CD4-positive, alpha-beta T cell treated with Interferon gamma for 1 hour (primary cell): ENCODE measurements around the gene PUDP.

Experiments used
- DNase-seq: peaks from one replicate; pipeline ENCODE4 v3.0.0-alpha.2; 2020

Gene PUDP

DNA sequence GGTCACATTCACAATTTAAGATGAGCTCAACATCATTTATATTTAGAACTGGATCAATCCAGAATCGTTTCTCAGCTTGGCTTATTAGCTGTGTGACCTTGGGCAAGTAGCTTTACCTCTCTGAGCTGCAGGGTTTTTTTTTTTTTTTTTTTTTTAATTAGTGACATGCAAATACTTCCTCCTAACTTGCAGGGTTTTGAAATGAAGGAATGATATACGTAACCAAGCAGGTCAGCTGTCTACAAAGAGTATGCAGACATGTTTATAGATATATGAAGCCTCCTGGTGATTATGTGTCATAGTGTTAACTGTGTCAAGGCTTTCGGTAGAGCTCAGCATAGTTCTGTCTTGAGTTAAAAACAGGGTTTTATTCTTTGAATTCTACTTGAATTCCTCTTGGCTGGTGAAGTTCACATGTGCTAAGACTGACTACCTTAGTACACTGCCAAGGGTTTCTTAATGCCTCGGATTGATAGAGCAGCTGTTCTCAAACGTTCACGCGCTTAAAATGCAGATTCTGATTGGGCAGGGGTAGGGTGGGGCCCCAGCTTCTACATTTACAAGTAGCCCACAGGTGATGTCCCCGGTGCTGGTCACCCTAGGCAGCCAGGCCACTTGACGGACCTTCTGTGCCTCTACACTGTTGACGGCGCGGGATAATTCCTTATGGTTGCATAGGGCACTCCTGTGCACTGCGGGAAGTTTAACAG is 1.1 kb downstream of the PUDP start:
- peak; percentile 3 for DNase-seq

GRCh38 chrX:7146020-7146702 is 1.8 kb downstream of the PUDP start:
- no peak for DNase-seq

- no peak for DNase-seq
Measured at GRCh38 chrX:7145454-7145853, 2.5 kb downstream of the PUDP start.

DNA sequence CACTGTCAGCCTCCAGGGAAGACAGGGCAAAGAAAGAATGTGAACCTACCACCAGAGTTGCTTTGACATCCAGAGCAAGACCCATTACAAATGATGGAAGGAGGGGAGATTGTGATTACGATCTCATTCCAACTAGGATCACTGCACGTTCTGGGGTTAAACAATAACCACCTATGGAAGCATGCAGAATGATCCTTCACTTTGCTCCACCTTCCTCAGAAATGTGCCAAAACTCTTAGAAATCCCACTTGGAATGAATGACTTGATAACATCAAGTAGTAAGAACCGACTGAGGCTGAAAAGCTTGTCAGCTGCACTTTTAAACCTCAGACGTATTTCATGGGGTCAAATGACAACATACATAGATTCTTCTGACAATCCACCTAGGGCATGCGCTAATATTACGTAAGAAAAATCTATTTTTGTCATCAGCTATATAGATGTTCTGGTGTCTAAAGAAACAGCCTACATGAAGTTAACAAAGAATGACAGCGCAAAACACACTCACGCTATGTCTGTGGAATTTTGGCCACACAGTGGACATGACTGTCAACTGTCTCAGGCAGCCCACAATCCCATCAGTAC is 3.9 kb downstream of the PUDP start:
- DNase-seq = no peak

- DNase-seq = no peak
Measured at GRCh38 chrX:7143076-7143475, 4.9 kb downstream of the PUDP start.

DNA sequence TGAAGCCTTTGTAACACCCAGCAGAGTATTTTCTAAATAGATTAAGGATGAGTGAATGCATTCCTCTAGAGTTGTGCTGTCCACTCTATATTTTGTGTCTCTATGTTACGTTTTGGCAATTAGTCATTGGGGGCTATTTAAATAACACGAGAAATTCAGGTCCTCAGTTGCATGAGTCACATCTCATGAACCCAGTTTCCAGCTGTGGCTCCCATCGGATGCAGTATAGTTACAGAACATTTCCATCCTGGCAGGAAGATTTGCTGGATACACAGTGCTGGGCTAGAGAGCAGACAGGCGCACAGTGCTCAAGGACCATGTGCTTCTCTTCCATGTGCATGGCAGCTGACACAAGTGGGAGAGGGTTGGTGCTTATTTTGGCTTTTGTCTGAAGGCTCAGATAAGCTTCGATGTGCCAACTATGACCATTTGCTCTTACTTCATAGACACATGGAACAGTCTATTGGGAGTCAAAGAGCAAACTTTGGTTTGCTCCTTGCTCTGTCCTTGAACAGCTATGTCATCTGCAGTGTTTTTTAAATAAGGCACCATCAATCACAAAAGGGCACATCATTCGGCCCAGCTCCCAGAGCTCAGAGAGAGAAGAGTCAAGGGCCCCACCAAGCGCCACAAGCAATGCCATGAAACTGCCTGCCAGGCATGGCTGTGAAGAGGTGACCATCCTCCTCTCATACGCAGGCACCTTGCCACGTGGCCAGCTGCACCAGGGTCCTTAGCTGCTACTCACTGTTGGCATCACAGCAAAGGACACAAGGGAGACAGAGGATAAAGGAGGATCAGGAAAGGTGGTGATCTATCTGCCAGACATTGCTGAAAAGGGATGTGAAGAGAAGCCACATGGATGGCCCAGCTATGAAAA is 8.5 kb downstream of the PUDP start:
- DNase-seq = no peak

- DNase-seq = no peak
Measured at GRCh38 chrX:7134981-7135380, 13.0 kb downstream of the PUDP start.

DNA sequence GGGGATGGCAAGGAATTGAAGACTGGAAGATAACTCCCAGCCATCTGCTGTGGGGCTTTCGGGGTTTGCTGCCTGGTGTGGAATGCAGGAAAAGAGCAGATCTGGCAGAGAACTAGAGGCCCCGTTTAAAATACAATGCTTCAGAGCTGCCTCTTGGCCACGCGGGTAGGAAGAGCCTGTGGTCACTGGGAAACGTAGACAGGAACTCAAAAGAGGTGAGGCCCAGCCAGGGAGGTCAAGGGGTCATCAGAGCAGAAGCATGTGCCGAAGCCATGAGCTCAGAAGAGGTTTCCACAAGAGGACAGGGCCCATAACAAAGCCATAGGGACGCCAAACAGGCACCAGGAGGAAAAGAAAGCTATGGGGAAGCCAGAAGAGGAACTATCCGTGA is 14.9 kb downstream of the PUDP start:
- DNase-seq = no peak

DNA sequence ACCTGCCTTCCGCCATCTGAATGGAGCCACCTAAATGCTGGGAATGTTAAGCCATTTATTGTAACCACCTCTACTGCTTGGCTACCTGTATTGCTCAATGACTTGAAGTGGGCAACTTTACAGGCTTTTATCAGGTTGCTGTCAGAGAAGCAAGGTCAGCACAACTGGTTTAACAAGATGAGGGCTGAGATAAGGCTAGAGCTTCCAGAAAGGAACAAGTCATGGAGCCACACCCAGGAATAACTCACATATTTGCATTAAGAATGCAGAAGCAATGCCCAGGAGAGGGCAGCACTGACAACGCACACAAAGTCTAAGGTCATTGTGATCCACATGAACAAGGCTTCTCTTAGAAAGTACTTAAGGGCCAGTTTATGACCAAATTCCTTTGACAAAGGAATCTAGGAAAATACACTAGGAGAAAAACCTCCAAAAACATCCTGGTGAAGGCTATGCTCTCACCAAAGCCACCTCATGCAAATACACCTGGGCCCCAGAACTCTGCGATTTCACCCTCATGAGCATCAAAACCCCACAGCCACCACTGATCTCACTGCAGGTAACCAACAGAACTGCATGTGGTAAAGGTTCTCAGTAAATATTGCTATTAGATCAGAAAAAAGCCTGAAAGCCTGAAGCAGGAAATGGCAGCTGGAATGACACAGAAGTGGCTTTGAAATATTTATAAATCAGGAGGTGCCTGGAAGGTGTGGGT is 15.5 kb downstream of the PUDP start:
- peak; percentile 35 for DNase-seq

DNA sequence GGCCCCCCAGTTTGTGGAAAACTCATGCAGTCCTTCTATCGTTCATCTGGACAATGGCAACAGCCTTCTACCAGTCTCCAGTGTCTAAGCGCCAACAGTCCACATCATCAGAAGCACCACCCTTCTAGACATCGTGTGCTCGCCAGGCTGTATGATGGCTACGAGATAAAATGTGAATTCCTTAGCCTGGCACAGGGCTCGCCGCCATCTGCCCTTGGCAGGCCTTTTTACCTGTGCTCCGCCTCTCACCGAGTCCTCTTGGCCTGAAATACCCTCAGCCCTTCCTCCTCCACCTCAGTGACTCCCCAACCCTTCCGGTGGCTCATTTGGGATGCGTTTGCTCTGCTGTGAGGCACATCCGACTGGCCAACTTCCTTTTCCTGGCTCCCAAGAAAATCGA is 16.3 kb downstream of the PUDP start:
- no peak for DNase-seq

DNA sequence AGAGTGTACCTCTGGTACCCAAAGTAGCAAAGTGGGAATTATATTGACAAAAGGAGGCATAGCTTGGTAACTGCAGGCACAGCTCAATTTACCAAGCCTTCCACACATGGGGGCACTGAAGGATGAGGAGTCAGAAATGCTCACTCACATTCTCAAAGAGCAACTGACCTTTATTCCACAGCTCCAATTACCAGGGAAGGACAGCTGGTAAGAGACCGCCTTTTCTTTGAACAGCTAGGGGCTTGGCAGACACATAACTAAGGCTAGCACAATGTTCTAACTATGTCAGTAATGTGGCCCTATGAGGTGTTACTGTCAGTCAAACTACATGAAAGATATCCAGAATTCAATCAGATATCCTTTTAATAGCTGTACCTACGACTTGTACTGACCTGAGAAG is 20.9 kb downstream of the PUDP start:
- DNase-seq = no peak

DNA sequence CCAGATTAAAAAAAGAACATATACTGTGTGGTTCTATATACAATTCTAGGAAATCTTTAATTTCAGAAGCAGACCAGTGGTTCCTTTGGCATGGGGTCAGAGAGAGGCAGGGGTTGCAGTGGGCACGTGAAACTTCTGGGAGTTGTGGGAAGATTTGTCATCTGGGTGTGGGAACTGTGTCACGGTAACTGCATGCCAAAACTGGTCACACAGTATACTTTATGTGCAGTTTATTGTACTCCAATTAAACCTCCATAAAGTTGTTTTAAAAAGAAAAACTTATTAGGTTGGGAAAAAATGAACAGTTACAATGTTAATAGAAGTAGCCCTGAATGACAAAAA is 27.1 kb downstream of the PUDP start:
- DNase-seq = no peak

DNA sequence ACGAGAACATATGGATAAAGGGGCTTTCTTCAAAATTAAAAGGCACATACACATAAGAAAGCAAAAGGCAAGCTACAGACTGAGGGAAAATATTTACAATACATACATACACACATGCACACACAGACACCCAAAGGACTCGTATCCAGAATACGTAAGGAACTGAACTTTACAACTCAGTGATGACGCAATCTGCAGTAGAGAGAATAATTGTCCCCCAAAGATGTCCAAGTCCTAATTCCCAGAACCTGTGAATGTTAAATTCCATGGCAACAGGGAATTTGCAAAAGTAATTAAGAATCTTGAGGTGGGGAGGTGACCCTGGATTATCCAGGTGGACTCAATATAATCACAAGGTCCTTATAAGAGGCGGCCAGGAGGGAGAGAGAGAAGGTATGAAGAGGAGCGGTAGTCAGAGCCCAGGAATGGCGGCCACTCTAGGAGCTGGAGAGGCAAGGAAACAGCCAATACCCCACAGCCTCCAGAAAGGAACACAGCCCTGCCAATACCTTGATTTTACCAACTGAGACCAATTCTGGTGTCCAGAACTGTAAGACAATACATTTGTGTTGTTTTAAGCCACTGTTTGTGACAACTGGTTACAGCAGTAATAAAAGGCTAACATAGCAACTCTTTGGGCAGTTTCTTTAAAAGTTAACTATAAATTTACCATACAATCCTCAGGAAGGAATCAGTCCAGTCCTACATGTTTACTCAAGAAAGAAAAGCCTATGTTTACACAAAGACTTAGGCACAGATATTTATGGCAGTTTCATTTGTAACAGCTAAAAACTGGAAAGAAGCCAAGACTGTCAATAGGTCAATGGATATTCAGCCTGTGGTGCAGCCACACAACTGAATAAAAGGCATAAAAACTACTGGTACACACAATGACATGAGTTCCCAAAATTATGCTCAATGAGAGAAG is 27.7 kb downstream of the PUDP start:
- DNase-seq = no peak

DNA sequence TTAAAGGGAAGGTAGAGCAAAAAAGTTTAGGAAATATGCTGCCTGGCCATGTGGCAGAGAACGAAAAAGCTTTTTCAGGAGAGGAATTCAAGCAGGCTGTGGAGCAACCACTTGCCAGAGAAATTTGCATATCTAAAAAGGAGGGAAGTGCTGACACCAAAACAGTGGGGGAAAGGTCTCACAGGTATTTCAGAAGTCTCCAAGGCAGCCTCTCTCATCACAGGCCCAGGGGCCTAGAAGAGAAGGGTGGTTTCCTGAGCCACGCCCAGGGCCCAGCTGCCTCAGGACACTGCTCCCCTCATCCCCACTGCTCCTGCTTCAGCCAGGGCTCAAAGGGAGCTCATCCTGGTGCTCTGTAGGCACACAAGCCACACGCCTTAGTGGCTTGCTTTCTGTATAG is 30.4 kb downstream of the PUDP start:
- no peak for DNase-seq

DNA sequence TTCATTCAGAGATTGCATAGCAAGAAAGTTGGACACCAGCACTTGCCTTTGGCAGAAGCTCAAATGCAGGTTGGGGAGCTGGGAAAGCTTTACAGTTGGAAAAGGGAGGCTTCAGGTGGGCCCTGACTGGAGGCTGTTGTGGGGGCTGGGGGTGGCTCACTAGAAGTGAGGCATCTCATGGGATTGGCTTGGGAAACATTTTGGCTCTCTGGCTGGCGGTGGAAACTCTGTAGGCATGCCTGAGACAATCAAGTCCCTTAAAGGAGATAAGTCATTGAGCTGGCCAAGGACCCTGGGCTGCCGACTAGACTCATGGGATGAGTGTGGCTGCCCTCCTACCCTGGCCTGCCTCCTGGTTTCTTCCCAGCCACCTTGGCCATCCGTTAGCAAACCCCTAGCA is 31.9 kb downstream of the PUDP start:
- no peak for DNase-seq

DNA sequence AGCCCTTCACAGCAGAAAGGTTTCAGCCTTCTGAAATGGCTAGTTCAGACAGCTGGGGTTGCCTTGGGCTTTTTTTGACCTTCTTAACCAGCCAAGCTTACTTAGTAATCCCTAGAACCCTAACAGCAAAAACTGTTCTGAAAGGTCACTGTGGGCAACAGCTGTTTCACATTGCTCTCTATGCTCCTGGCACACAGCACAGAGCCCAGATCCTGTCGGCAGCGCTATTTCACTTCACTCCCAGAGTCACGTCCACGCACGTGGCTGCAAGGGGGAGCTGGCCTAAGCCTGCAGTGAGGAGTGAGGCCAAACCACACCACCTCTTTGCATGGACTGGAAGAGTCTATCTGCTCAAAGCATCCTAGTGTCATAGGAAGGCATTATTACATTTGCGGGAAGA is 32.4 kb downstream of the PUDP start:
- DNase-seq = no peak

- DNase-seq = no peak
Measured at GRCh38 chrX:7112071-7112470, 35.9 kb downstream of the PUDP start.

GRCh38 chrX:7111518-7111917 is 36.4 kb downstream of the PUDP start:
- no peak for DNase-seq

DNA sequence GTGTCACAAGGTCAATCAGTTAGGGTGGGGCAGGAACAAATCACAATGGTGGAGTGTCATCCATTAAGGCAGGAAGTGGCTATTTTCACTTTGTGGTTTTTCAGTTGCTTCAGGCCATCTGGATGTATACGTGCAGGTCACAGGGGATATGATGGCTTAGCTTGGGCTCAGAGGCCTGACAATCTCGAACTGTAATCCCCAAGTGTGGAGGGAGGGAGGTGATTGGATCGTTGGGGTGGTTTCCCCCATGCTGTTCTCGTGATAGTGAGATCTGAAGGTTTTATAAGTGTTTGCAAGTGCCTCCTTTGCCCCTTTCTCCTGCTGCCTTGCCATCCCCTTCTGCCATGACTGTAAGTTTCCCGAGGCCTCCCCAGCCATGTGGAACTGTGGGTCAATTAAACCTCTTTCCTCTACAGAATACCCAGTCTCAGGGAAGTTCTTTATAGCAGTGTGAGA is 37.1 kb downstream of the PUDP start:
- DNase-seq = no peak

- DNase-seq = no peak
Measured at GRCh38 chrX:7109838-7110793, 37.8 kb downstream of the PUDP start.
